Stomach (tissue), 4 donors: ENCODE results near the gene OXA1L.
"Not testable (repeated sequence)": the region's sequence is repeated elsewhere in the genome, so short reads cannot be mapped to it uniquely, and the experiment has no call there.

ENCODE experiments used
- CTCF ChIP-seq, 7 experiments: fragments of 450-650 bp in 4 of 7; fragments of 200-600 bp in 3 of 7; sonication (generic) in 3 of 7; IDR thresholded peaks; one replicate each; pipeline ENCODE4 v1.5.1; 2016 to 2019; ENCODE audit warnings: antibody characterized with exemption in 7 of 7, control low read depth in 2 of 7, mild to moderate bottlenecking in 1 of 7
- POLR2A ChIP-seq, 4 donors: fragments of 450-650 bp; IDR thresholded peaks; one replicate each; pipeline ENCODE4 v1.6.1; 2016; ENCODE audit warnings: antibody characterized with exemption in 4 of 4, control low read depth in 2 of 4, mild to moderate bottlenecking in 1 of 4, moderate library complexity in 1 of 4
- POLR2AphosphoS5 ChIP-seq, 3 donors: sonication (generic); formaldehyde crosslinking; IDR thresholded peaks; one replicate each; pipeline ENCODE4 v1.6.1; 2016; ENCODE audit warnings: antibody characterized with exemption in 3 of 3

- not testable (repeated sequence) for TF ChIP-seq CTCF, POLR2AphosphoS5, POLR2A (IDR thresholded peaks at IDR 0.05)
These were observed 27.1 kb downstream of the OXA1L start for GRCh38 chr14:22793550-22793949.
